ENCODE results near the gene ANKZF1. TPM values are rescaled to one million over a fixed set of nuclear protein-coding genes. Genes with fewer than 3 reads are reported as not detected.
A peak's percentile ranks its signal among the peaks of the same experiment; 100 is the strongest.

ANKZF1 gene
- total and polyA plus RNA-seq, 10 of the 15 experiments (the other 5 are each of a cell fraction or from before 2014, with no cell fraction given) = 3.1 to 104 (median 35.0) TPM

DNA sequence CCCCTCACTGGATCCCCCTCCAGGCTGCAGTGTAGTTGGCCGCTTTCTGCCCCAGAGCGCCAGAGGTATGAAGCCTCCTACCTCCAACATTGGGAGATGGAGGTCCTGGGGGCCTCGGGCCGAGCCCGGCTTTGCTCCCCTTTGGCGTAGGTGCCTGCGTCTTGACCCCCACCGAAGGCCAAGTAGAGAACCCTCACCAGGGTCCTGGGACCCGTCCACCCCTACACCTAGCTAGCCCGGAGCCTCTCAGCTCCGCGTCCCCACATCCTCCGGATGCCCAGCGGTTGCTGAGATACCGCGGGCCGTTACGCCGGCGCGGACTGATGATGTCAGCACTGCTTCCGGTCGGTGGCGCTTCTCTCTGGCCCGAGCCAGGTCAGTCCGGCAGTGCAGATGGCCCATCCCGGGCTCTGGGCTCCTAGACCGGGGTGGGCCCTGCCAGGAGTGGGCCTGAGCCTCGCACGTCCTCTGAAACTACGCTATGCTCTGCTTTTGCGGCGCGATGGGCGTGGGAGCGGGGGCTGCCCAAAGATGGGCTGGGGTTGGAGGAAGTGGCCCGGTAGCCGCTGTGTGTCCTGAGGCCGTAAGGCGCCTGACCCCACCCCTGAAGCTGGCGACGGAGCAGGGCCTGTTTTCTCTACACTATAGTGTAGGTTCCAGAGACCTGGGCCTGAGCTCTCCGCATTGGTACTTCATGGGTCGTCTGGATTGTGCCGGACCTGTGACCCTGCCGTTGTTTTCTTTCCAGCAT, 15.7 kb downstream of the ANKZF1 start, which contains the start of the genes GLB1L and STK16 (continued):
- TF ChIP-seq, protein P1, sequence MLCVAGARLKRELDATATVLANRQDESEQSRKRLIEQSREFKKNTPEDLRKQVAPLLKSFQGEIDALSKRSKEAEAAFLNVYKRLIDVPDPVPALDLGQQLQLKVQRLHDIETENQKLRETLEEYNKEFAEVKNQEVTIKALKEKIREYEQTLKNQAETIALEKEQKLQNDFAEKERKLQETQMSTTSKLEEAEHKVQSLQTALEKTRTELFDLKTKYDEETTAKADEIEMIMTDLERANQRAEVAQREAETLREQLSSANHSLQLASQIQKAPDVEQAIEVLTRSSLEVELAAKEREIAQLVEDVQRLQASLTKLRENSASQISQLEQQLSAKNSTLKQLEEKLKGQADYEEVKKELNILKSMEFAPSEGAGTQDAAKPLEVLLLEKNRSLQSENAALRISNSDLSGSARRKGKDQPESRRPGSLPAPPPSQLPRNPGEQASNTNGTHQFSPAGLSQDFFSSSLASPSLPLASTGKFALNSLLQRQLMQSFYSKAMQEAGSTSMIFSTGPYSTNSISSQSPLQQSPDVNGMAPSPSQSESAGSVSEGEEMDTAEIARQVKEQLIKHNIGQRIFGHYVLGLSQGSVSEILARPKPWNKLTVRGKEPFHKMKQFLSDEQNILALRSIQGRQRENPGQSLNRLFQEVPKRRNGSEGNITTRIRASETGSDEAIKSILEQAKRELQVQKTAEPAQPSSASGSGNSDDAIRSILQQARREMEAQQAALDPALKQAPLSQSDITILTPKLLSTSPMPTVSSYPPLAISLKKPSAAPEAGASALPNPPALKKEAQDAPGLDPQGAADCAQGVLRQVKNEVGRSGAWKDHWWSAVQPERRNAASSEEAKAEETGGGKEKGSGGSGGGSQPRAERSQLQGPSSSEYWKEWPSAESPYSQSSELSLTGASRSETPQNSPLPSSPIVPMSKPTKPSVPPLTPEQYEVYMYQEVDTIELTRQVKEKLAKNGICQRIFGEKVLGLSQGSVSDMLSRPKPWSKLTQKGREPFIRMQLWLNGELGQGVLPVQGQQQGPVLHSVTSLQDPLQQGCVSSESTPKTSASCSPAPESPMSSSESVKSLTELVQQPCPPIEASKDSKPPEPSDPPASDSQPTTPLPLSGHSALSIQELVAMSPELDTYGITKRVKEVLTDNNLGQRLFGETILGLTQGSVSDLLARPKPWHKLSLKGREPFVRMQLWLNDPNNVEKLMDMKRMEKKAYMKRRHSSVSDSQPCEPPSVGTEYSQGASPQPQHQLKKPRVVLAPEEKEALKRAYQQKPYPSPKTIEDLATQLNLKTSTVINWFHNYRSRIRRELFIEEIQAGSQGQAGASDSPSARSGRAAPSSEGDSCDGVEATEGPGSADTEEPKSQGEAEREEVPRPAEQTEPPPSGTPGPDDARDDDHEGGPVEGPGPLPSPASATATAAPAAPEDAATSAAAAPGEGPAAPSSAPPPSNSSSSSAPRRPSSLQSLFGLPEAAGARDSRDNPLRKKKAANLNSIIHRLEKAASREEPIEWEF (IDR thresholded peaks at IDR 0.05; ENCODE audit: insufficient replicate concordance, low read depth, low read length) = no peak
- TF ChIP-seq CBX5 (IDR thresholded peaks at IDR 0.05; ENCODE audit: low read depth) (no peak), POLR2A (IDR thresholded peaks at IDR 0.05; ENCODE audit: low read depth, low read length) (peak; percentile 96), CHD4 (IDR thresholded peaks at IDR 0.05) (no peak), ZNF217 (IDR thresholded peaks at IDR 0.05) (no peak), HDAC2 (IDR thresholded peaks at IDR 0.05) (no peak), PAX8 (IDR thresholded peaks at IDR 0.05) (no peak), ZBED1 (IDR thresholded peaks at IDR 0.05; ENCODE audit: borderline replicate concordance) (no peak), TAF1 (IDR thresholded peaks at IDR 0.05; ENCODE audit: borderline replicate concordance, low read depth, low read length) (peak; percentile 69; the same call in 1 of the 2 replicates), SPI1 (IDR thresholded peaks at IDR 0.05; ENCODE audit: borderline replicate concordance, insufficient read depth, low read depth, low read length) (0 out of 2 replicates have a peak, but pooled peaks have one; percentile 9), BRCA1 (IDR thresholded peaks at IDR 0.05; ENCODE audit: low read depth, low read length) (peak; percentile 28; the same call in 1 of the 2 replicates), IKZF1 (conservative IDR thresholded peaks at IDR 0.05) (peak; percentile 61), GABPA (IDR thresholded peaks at IDR 0.05; ENCODE audit: low read depth) (peak; percentile 87), SUPT20H (IDR thresholded peaks at IDR 0.05; ENCODE audit: borderline replicate concordance, control insufficient read depth, low read depth, low read length) (no peak), IKZF2 (IDR thresholded peaks at IDR 0.05) (no peak)
- TF ChIP-seq, protein P2, sequence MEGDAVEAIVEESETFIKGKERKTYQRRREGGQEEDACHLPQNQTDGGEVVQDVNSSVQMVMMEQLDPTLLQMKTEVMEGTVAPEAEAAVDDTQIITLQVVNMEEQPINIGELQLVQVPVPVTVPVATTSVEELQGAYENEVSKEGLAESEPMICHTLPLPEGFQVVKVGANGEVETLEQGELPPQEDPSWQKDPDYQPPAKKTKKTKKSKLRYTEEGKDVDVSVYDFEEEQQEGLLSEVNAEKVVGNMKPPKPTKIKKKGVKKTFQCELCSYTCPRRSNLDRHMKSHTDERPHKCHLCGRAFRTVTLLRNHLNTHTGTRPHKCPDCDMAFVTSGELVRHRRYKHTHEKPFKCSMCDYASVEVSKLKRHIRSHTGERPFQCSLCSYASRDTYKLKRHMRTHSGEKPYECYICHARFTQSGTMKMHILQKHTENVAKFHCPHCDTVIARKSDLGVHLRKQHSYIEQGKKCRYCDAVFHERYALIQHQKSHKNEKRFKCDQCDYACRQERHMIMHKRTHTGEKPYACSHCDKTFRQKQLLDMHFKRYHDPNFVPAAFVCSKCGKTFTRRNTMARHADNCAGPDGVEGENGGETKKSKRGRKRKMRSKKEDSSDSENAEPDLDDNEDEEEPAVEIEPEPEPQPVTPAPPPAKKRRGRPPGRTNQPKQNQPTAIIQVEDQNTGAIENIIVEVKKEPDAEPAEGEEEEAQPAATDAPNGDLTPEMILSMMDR (IDR thresholded peaks at IDR 0.05 in 2 of 3, conservative IDR thresholded peaks at IDR 0.05 in 1 of 3; ENCODE audit: control insufficient read depth in 2 of 3, extremely low read depth in 1 of 3, insufficient read depth in 1 of 3, low read depth in 3 of 3, low read length in 3 of 3) = no peak
- TF ChIP-seq, protein P3, sequence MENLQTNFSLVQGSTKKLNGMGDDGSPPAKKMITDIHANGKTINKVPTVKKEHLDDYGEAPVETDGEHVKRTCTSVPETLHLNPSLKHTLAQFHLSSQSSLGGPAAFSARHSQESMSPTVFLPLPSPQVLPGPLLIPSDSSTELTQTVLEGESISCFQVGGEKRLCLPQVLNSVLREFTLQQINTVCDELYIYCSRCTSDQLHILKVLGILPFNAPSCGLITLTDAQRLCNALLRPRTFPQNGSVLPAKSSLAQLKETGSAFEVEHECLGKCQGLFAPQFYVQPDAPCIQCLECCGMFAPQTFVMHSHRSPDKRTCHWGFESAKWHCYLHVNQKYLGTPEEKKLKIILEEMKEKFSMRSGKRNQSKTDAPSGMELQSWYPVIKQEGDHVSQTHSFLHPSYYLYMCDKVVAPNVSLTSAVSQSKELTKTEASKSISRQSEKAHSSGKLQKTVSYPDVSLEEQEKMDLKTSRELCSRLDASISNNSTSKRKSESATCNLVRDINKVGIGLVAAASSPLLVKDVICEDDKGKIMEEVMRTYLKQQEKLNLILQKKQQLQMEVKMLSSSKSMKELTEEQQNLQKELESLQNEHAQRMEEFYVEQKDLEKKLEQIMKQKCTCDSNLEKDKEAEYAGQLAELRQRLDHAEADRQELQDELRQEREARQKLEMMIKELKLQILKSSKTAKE (IDR thresholded peaks at IDR 0.05; ENCODE audit: low read depth, poor library complexity, severe bottlenecking) = no peak
